Adrenal gland (tissue), 12 donors: ENCODE measurements around the gene NUDT12. TPM values are rescaled to one million over a fixed set of nuclear protein-coding genes. Genes with fewer than 3 reads are reported as not detected.

Source experiments
- DNase-seq, 7 donors: peaks; one replicate each; pipeline ENCODE4 v3.0.0-alpha.2; 2019 to 2020
- H3K27ac ChIP-seq, 5 donors: fragments of 200-600 bp; sonication (generic) in 4 of 5; 1 replicate in 3 of 5; 2 replicates in 2 of 5; pipeline versions ENCODE4 v1.5.1 to v1.8.0; 2016 to 2020; ENCODE audit warnings: mild to moderate bottlenecking in 1 of 5
- H3K27me3 ChIP-seq: fragments of 200-600 bp; 2 replicates; pipeline ENCODE4 v1.8.0; 2021
- H3K36me3 ChIP-seq, 2 donors: fragments of 200-600 bp; replicated peaks in 1 of 2; 1 replicate in 1 of 2; 2 replicates in 1 of 2; pipeline versions ENCODE4 v1.5.1 to v1.8.0; 2018 to 2022
- H3K4me1 ChIP-seq, 2 donors: fragments of 200-600 bp; replicated peaks in 1 of 2; 1 replicate in 1 of 2; 2 replicates in 1 of 2; pipeline versions ENCODE4 v1.5.1 to v1.8.0; 2018 to 2021
- H3K4me3 ChIP-seq, 4 donors: fragments of 200-600 bp; sonication (generic) in 3 of 4; one replicate each; pipeline ENCODE4 v1.5.1; 2016 to 2018
- H3K9me3 ChIP-seq, 3 donors: fragments of 200-600 bp; sonication (generic) in 1 of 3; replicated peaks in 1 of 3; 1 replicate in 2 of 3; 2 replicates in 1 of 3; pipeline versions ENCODE4 v1.5.1 to v1.8.0; 2016 to 2021
- CTCF ChIP-seq, 6 experiments: fragments of 450-650 bp in 4 of 6; fragments of 200-600 bp in 2 of 6; sonication (generic) in 1 of 6; IDR thresholded peaks; 1 replicate in 5 of 6; 2 replicates in 1 of 6; pipeline versions ENCODE4 v1.5.1 to v1.8.0; 2016 to 2021; ENCODE audit warnings: antibody characterized with exemption in 6 of 6, mild to moderate bottlenecking in 2 of 6, moderate library complexity in 1 of 6
- POLR2A ChIP-seq, 2 donors: fragments of 450-650 bp; IDR thresholded peaks; one replicate each; pipeline ENCODE4 v1.6.1; 2017; ENCODE audit warnings: antibody characterized with exemption in 2 of 2, mild to moderate bottlenecking in 2 of 2, moderate library complexity in 1 of 2
- WGBS, 4 donors: extraction: QIAGEN DNeasy Blood & Tissue Kit in 2 of 4; methylation state at CpG; one replicate each; pipeline versions ENCODE4 v1.1.5 to v1.1.7; 2013 to 2017; 5-methylcytosine and 5-hydroxymethylcytosine counted together
- intact Hi-C, 2 donors: fragments of 100-400 bp; cut with DNase I; formaldehyde crosslinking; loops; one replicate each; pipeline versions ENCODE4 v1.14.1 to v1.15.0; 2022 to 2023
- polyA plus RNA-seq, 3 donors: library from polyadenylated mRNA; stranded (reverse); fragments of 200-250 nt in 2 of 3; fragments of 350-450 nt in 1 of 3; fragmentation: Illumina TruSeq in 1 of 3; extraction: RNeasy Lipid Tissue Mini Kit (QIAGEN cat#74804) in 1 of 3; gene quantifications; one replicate each; pipeline ENCODE4 v1.2.3, GENCODE V29; 2013 to 2014
- total RNA-seq, 9 donors: library from RNA; depleted of rRNA in 4 of 9; stranded (reverse); fragments of >200 nt in 4 of 9; fragments of 120-200 nt in 1 of 9; fragmentation: NEBNext Ultra II Directional in 1 of 9; extraction: Animal tissue kit (Norgen Biotek cat#: 25700) in 1 of 9; gene quantifications; one replicate each; pipeline versions ENCODE4 v1.1.0 to v1.2.4, GENCODE V29; 2013 to 2023
- donor health status: healthy with polysubstance abuse.
- donor health status: Bipolar disorder and iron deficiency.
- donor health status: DM: yes; HTN: yes; CAD: no.
- donor health status: DM: no; HTN: no; CAD: no.
- donor health status: DM: no; HTN: no; CAD: no.
- donor health status: DM: yes; HTN: yes; CAD: no.

Gene NUDT12
- total and polyA plus RNA-seq, 12 donors = 12.1 to 47.5 (median 24.9) TPM

GRCh38 chr5:103582364-103582763 is 19.8 kb upstream of the NUDT12 start:
- peaks cover 0 to under 1% (median 0%) of the 10 kb centered on the region in 3 donors for H3K9me3 ChIP-seq
- no peak overlapping the region for H3K27ac ChIP-seq
- intact Hi-C loops = loop anchor here in 1 of 2 donors (10.0 kb wide), 1 partner anchor 602 kb away; no protein-coding TSS in a partner anchor
- TF ChIP-seq CTCF (IDR thresholded peaks at IDR 0.05) (peak; percentile 20 to 60 (median 50)), POLR2A (IDR thresholded peaks at IDR 0.05) (no peak)
- no peaks in the 10 kb centered on the region for H3K36me3 ChIP-seq
- DNase-seq = peak; percentile 12 to 65 (median 30)
- peaks cover 0 to 2% of the 10 kb centered on the region in 2 donors for H3K4me1 ChIP-seq
- no peak overlapping the region for H3K4me3 ChIP-seq
- no peaks in the 10 kb centered on the region for H3K27me3 ChIP-seq
- WGBS, 4 donors = 6 to 13% (median 9%) methylated on average over 2 of the region's 2 CpGs

- H3K27ac ChIP-seq = no peak overlapping the region
- H3K9me3 ChIP-seq = no peaks in the 10 kb centered on the region
- intact Hi-C loops = no loop called here
- DNase-seq = no peak
- no peak overlapping the region for H3K4me3 ChIP-seq
- H3K4me1 ChIP-seq = no peaks in the 10 kb centered on the region
- 56 to 76% (median 67%) methylated on average over 3 of the region's 3 CpGs for WGBS, 4 donors
- H3K27me3 ChIP-seq = no peaks in the 10 kb centered on the region
- no peaks in the 10 kb centered on the region for H3K36me3 ChIP-seq
- TF ChIP-seq POLR2A (IDR thresholded peaks at IDR 0.05) (no peak), CTCF (IDR thresholded peaks at IDR 0.05) (no peak)
Measured at GRCh38 chr5:103573411-103573810, 10.8 kb upstream of the NUDT12 start.

GRCh38 chr5:103572454-103572853 is 9.9 kb upstream of the NUDT12 start:
- WGBS, 4 donors = 83 to 88% (median 87%) methylated on average over 5 of the region's 5 CpGs
- Histone ChIP-seq H3K4me3 (no peak overlapping the region), H3K27ac (no peak overlapping the region), H3K4me1 (no peaks in the 10 kb centered on the region), H3K27me3 (no peaks in the 10 kb centered on the region), H3K9me3 (no peaks in the 10 kb centered on the region), H3K36me3 (no peaks in the 10 kb centered on the region)
- intact Hi-C loops = no loop called here
- no peak for TF ChIP-seq POLR2A (IDR thresholded peaks at IDR 0.05)
- TF ChIP-seq CTCF (IDR thresholded peaks at IDR 0.05) = no peak
- no peak for DNase-seq

GRCh38 chr5:103571730-103572129 is 9.1 kb upstream of the NUDT12 start:
- intact Hi-C loops = no loop called here
- H3K36me3 ChIP-seq = no peaks in the 10 kb centered on the region
- TF ChIP-seq CTCF (IDR thresholded peaks at IDR 0.05) (no peak), POLR2A (IDR thresholded peaks at IDR 0.05) (no peak)
- H3K27me3 ChIP-seq = no peaks in the 10 kb centered on the region
- no peaks in the 10 kb centered on the region for H3K4me1 ChIP-seq
- WGBS, 4 donors = 92 to 95% (median 93%) methylated on average over 13 of the region's 13 CpGs
- no peak overlapping the region for H3K27ac ChIP-seq
- no peak overlapping the region for H3K4me3 ChIP-seq
- no peaks in the 10 kb centered on the region for H3K9me3 ChIP-seq
- no peak for DNase-seq
